ENCODE data around the gene EXOC4.

EXOC4 gene

DNA sequence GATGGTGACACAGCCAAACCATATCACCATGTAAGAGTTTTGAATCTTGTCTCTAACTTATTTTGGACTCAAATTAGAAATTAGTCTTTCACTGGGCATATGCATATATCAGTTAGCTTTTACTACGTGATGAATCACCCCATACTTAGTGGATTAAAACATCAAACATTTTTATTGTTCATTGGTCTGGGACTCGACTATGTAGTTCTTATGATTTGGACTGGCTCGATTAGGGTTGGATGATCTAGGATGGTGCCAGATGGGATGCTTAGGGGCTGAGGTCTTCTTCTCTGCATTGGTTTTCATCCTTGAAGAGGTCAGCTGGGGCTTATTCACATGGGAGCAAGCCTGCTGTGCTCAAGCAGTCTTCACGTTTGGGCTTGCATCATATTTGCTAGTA is 264.9 kb downstream of the EXOC4 start:
- TF ChIP-seq, protein P1, sequence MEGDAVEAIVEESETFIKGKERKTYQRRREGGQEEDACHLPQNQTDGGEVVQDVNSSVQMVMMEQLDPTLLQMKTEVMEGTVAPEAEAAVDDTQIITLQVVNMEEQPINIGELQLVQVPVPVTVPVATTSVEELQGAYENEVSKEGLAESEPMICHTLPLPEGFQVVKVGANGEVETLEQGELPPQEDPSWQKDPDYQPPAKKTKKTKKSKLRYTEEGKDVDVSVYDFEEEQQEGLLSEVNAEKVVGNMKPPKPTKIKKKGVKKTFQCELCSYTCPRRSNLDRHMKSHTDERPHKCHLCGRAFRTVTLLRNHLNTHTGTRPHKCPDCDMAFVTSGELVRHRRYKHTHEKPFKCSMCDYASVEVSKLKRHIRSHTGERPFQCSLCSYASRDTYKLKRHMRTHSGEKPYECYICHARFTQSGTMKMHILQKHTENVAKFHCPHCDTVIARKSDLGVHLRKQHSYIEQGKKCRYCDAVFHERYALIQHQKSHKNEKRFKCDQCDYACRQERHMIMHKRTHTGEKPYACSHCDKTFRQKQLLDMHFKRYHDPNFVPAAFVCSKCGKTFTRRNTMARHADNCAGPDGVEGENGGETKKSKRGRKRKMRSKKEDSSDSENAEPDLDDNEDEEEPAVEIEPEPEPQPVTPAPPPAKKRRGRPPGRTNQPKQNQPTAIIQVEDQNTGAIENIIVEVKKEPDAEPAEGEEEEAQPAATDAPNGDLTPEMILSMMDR (IDR thresholded peaks at IDR 0.05; ENCODE audit: low read length, missing control alignments): no peak
- no peak overlapping the region for H3K4me3 ChIP-seq (replicated peaks; ENCODE audit: low read depth, low read length)

DNA sequence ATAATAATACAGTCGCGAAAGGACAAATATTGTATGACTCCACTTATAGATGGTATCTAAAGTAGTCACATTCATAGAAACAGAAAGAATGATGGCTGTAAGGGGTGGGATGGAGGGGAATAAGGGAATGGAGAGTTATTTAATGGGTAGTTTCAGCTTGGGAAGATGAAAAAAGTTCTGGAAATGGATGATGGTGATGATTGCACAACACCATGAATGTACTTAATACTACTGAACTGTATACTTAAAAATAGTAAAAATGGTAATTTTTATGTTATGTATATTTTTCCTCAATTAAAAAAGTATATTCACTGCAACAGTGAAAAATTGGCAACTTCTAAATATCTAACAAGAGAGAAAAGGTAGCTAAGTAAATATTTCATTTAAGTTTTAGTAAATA is 265.8 kb downstream of the EXOC4 start:
- no peak for DNase-seq (ENCODE audit: low read depth)
- TF ChIP-seq, protein P1 (IDR thresholded peaks at IDR 0.05; ENCODE audit: low read length, missing control alignments): no peak

More for the DNA sequence above, 264.9 kb downstream of the EXOC4 start:
- DNase-seq (ENCODE audit: low read depth): no peak

DNA sequence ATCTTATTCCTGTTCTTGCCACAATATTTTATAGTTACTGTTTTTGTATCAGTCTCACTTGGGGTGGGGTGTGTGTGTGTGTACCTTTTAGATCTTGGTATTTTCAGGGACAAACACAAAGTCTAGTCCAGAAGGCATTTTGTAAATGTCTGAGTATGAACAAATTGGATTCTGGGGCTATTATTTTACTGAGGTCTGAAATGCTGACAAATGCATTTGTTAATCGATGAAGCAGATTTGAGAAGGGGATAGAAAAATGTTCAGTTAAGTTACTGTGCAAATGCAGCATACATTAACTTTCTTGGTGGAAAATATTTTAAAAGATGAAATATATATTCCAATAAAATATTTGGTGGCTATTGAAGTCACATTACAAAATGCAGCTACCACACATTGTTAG is 267.4 kb downstream of the EXOC4 start:
- no peak overlapping the region for H3K4me3 ChIP-seq (replicated peaks; ENCODE audit: low read depth, low read length)
- no peak for DNase-seq (ENCODE audit: low read depth)
- TF ChIP-seq, protein P1 (IDR thresholded peaks at IDR 0.05; ENCODE audit: low read length, missing control alignments): no peak

More for the DNA sequence above, 265.8 kb downstream of the EXOC4 start:
- no peak overlapping the region for H3K4me3 ChIP-seq (replicated peaks; ENCODE audit: low read depth, low read length)

DNA sequence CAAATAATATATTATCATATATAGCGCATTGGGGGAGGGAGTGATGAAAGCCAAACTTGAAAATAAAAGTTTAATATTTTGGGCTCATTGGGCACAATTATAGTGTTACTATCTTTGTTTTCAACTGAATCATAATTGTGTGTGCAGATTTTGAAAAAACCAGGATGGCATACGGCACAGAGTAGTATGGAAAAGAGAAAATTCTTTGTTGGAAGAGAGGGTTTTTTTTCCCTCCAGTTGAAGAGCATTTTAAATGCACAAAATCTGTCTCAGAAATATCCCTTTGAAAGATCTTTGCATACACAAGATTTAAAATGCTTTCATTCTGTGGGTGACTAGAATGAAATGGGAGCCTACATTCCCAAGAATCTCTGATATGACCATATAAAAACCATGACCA is 269.6 kb downstream of the EXOC4 start:
- TF ChIP-seq, protein P1 (IDR thresholded peaks at IDR 0.05; ENCODE audit: low read length, missing control alignments): no peak
- H3K4me3 ChIP-seq (replicated peaks; ENCODE audit: low read depth, low read length): no peak overlapping the region
- DNase-seq (ENCODE audit: low read depth): no peak

DNA sequence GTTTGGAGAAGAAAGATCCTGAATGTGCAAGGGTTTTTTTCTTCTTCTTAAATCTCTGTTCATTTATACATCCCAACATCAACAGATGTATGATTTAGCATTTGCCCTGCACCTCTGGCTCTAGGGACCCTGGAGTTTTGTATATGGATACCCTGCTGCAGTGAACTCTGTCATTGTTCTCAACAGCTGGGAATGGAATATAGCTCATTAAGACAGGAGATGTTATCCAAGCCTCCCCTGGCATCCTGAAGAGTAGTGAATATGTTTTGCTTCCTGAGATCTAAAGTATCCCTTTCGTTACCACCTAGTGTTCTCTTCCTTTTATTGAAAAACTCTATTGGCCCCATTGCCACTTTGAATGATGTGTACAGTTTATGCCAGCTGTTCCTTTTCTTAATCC is 275.9 kb downstream of the EXOC4 start:
- DNase-seq (ENCODE audit: low read depth): no peak
- TF ChIP-seq, protein P1 (IDR thresholded peaks at IDR 0.05; ENCODE audit: low read length, missing control alignments): no peak
- no peak overlapping the region for H3K4me3 ChIP-seq (replicated peaks; ENCODE audit: low read depth, low read length)

DNA sequence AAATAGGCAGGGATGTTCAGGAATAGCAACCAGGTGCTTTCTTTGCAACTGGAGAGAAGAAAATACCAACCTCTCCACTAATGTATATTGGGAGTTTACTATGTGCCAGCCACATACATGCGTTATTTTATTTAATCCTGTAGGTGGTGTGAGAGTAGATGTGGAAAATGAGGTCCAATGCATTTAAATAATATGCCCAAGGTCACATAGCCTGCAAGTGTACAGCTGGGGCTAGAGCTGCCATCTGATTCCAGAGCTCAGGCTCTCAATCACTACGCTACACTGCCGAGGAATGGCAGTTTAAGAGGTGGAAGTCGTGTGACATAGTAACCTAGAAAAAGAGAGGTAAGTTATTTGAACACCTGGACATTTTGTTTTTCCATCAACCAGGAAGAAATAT is 277.0 kb downstream of the EXOC4 start:
- no peak for DNase-seq (ENCODE audit: low read depth)
- H3K4me3 ChIP-seq (replicated peaks; ENCODE audit: low read depth, low read length): no peak overlapping the region
- TF ChIP-seq, protein P1 (IDR thresholded peaks at IDR 0.05; ENCODE audit: low read length, missing control alignments): no peak

DNA sequence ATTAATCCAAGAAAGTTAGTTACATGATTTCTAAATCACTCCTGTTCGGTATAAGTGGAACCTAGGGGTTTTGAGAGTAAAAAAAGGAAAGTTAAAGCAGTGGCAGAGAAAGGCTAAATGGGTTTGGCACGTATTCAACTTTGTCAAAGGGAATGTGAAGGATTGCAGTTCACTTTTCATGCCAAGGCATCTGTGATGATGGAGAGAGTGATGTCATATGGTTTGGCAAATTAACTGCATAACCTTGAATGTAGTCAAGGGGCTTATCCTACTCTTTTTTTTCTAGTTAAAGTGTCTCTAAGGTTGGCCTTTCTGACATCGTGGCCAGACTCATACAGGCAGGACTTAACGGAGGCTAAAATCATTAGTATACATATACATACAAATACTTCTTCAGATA is 277.8 kb downstream of the EXOC4 start:
- DNase-seq (ENCODE audit: low read depth): peak; percentile 91
- TF ChIP-seq, protein P1 (IDR thresholded peaks at IDR 0.05; ENCODE audit: low read length, missing control alignments): no peak
- no peak overlapping the region for H3K4me3 ChIP-seq (replicated peaks; ENCODE audit: low read depth, low read length)
